HFFc6 (cell line): ENCODE results near the gene DENND1A. TPM values are rescaled to one million over a fixed set of nuclear protein-coding genes. Genes with fewer than 3 reads are reported as not detected.
A peak's percentile ranks its signal among the peaks of the same experiment; 100 is the strongest.

Experiments used
- DNase-seq: peaks from one replicate; pipeline ENCODE4 v3.0.0-alpha.2; 2018
- H3K27ac Mint-ChIP-seq: 2 replicates; pipeline ENCODE4 v1.8.0; 2020; ENCODE audit warnings: mild to moderate bottlenecking, mixed read lengths
- H3K27me3 Mint-ChIP-seq: 2 replicates; pipeline ENCODE4 v1.8.0; 2021; ENCODE audit warnings: mild to moderate bottlenecking, moderate library complexity, mixed read lengths; ENCODE audit not compliant: insufficient read depth
- H3K36me3 Mint-ChIP-seq: 2 replicates; pipeline ENCODE4 v1.8.0; 2021; ENCODE audit warnings: low read depth, mixed read lengths
- H3K4me1 Mint-ChIP-seq: 2 replicates; pipeline ENCODE4 v1.8.0; 2020; ENCODE audit warnings: low read depth, mixed read lengths
- H3K4me3 Mint-ChIP-seq: 2 replicates; pipeline ENCODE4 v1.8.0; 2020; ENCODE audit warnings: mild to moderate bottlenecking, moderate library complexity, mixed read lengths
- H3K9me3 Mint-ChIP-seq: 2 replicates; pipeline ENCODE4 v1.8.0; 2020; ENCODE audit warnings: mild to moderate bottlenecking, mixed read lengths
- CTCF ChIP-seq: fragments of 200-600 bp; sonication (generic); IDR thresholded peaks from 2 replicates; pipeline ENCODE4 v1.5.0; 2021; ENCODE audit warnings: antibody characterized with exemption, mild to moderate bottlenecking
- total RNA-seq, 6 experiments: library from RNA; stranded (reverse); fragmentation: NEBNext Ultra II Directional; extraction: Animal tissue kit (Norgen Biotek cat#: 25700); gene quantifications; 2 replicates in 1 of 6; 3 replicates in 5 of 6; pipeline ENCODE4 v1.2.3, GENCODE V29; 2021

DENND1A gene
- total RNA-seq, 6 experiments from 2014 or later = 25.4 to 38.3 (median 30.3) TPM

- Mint-ChIP-seq H3K9me3 (peaks cover 17% of the 10 kb centered on the region), H3K4me1 (peaks cover 8% of the 10 kb centered on the region), H3K27me3 (peaks cover 3% of the 10 kb centered on the region), H3K36me3 (peaks cover 17% of the 10 kb centered on the region), H3K4me3 (no peak overlapping the region), H3K27ac (no peak overlapping the region)
- no peak for TF ChIP-seq CTCF
- no peak for DNase-seq
Measured at GRCh38 chr9:123657941-123658340, 272.0 kb downstream of the DENND1A start.

- TF ChIP-seq CTCF = no peak
Measured at GRCh38 chr9:123657099-123657498, 272.8 kb downstream of the DENND1A start.

GRCh38 chr9:123656565-123656964, 273.4 kb downstream of the DENND1A start:
- peak; percentile 21 for DNase-seq

More at GRCh38 chr9:123657099-123657498, 272.8 kb downstream of the DENND1A start:
- Mint-ChIP-seq H3K9me3 (peaks cover 8% of the 10 kb centered on the region), H3K27ac (no peak overlapping the region), H3K4me1 (peaks cover 8% of the 10 kb centered on the region), H3K27me3 (peaks cover 3% of the 10 kb centered on the region), H3K4me3 (no peak overlapping the region), H3K36me3 (peaks cover 9% of the 10 kb centered on the region)
- DNase-seq = no peak

GRCh38 chr9:123655681-123656423, 274.1 kb downstream of the DENND1A start:
- no peak for TF ChIP-seq CTCF
- DNase-seq = no peak
- Mint-ChIP-seq H3K9me3 (no peaks in the 10 kb centered on the region), H3K27ac (no peak overlapping the region), H3K4me1 (peaks cover 8% of the 10 kb centered on the region), H3K4me3 (no peak overlapping the region; the same call in 1 of the 2 replicates), H3K36me3 (peaks cover 3% of the 10 kb centered on the region), H3K27me3 (peaks cover 3% of the 10 kb centered on the region)

More at GRCh38 chr9:123656565-123656964, 273.4 kb downstream of the DENND1A start:
- no peak overlapping the region for H3K27ac Mint-ChIP-seq
- no peak for TF ChIP-seq CTCF
- no peak overlapping the region for H3K4me3 Mint-ChIP-seq
- H3K27me3 Mint-ChIP-seq = peaks cover 3% of the 10 kb centered on the region
- peaks cover 4% of the 10 kb centered on the region for H3K36me3 Mint-ChIP-seq
- H3K9me3 Mint-ChIP-seq = peaks cover 3% of the 10 kb centered on the region
- peaks cover 8% of the 10 kb centered on the region for H3K4me1 Mint-ChIP-seq

GRCh38 chr9:123654994-123655637, 274.8 kb downstream of the DENND1A start:
- Mint-ChIP-seq H3K27ac (no peak overlapping the region), H3K4me3 (no peak overlapping the region)
- TF ChIP-seq CTCF = no peak

More at GRCh38 chr9:123654994-123655637, 274.8 kb downstream of the DENND1A start:
- H3K9me3 Mint-ChIP-seq = no peaks in the 10 kb centered on the region
- DNase-seq = no peak
- peaks cover 8% of the 10 kb centered on the region for H3K4me1 Mint-ChIP-seq
- no peaks in the 10 kb centered on the region; the same call in none of the 2 replicates for H3K27me3 Mint-ChIP-seq
- peaks cover 3% of the 10 kb centered on the region for H3K36me3 Mint-ChIP-seq
